H1 (cell line): Measurements from ENCODE around the gene DPF3. TPM values are rescaled to one million over a fixed set of nuclear protein-coding genes. Genes with fewer than 3 reads are reported as not detected.

Experiments
- CTCF ChIA-PET: fragments of 300-600 bp; sonication (Branson Sonifier 250); formaldehyde crosslinking; loops from one replicate; lab custom pipeline; 2021; ENCODE audit not compliant: partially characterized antibody; lab: Charles Lee
- POLR2A ChIA-PET: fragments of 300-600 bp; sonication (Branson Sonifier 250); formaldehyde crosslinking; loops from one replicate; lab custom pipeline; 2021; ENCODE audit warnings: inconsistent platforms; ENCODE audit not compliant: partially characterized antibody; lab: Charles Lee
- DNase-seq, 2 experiments: peaks; one replicate each; pipeline versions ENCODE4 v3.0.0 to v3.0.0-alpha.2; 2010 to 2022; ENCODE audit warnings: low spot score in 2 of 2, low read depth in 1 of 2, mixed read lengths in 1 of 2
- FAIRE-seq: peaks from 2 replicates; lab custom pipeline; 2011; peaks lifted over from hg19 to GRCh38; lab: Jason Lieb, UNC
- H2AFZ ChIP-seq: 2 replicates; pipeline ENCODE4 v1.8.1; 2012; ENCODE audit warnings: low read length, inconsistent platforms
- H2AK5ac ChIP-seq: 2 replicates; pipeline ENCODE4 v1.6.1; 2013; ENCODE audit warnings: low read depth, low read length
- H2BK120ac ChIP-seq: replicated peaks from 2 replicates; pipeline ENCODE3; 2013; ENCODE audit warnings: low read depth, low read length, inconsistent platforms
- H2BK12ac ChIP-seq: 2 replicates; pipeline ENCODE4 v1.6.1; 2013; ENCODE audit warnings: low read depth, low read length
- H2BK15ac ChIP-seq: 2 replicates; pipeline ENCODE4 v1.6.1; 2013; ENCODE audit warnings: low read length
- H2BK20ac ChIP-seq: 2 replicates; pipeline ENCODE4 v1.6.1; 2013; ENCODE audit warnings: low read length
- H2BK5ac ChIP-seq: 2 replicates; pipeline ENCODE4 v1.6.1; 2013; ENCODE audit warnings: low read depth, low read length
- H3K14ac ChIP-seq: 2 replicates; pipeline ENCODE4 v1.6.1; 2013; ENCODE audit warnings: inconsistent platforms; ENCODE audit not compliant: insufficient read length
- H3K18ac ChIP-seq: 2 replicates; pipeline ENCODE4 v1.6.1; 2013; ENCODE audit warnings: low read length; ENCODE audit errors: extremely low read depth
- H3K23ac ChIP-seq: 2 replicates; pipeline ENCODE4 v1.6.1; 2013; ENCODE audit warnings: inconsistent platforms; ENCODE audit not compliant: insufficient read length
- H3K23me2 ChIP-seq: 2 replicates; pipeline ENCODE4 v1.6.1; 2013; ENCODE audit warnings: low read depth, low read length
- H3K27ac ChIP-seq: 2 replicates; pipeline ENCODE4 v1.6.1; 2011; ENCODE audit warnings: low read depth, low read length, inconsistent platforms
- H3K27me3 ChIP-seq, 4 experiments: replicated peaks in 1 of 4; 1 replicate in 1 of 4; 2 replicates in 3 of 4; pipeline versions ENCODE4 v1.6.1 to v1.8.1; 2011 to 2013; ENCODE audit warnings: low read length in 3 of 4, mild to moderate bottlenecking in 3 of 4, inconsistent platforms in 2 of 4, mixed read lengths in 2 of 4, moderate library complexity in 1 of 4; ENCODE audit not compliant: control insufficient read depth in 3 of 4, insufficient read depth in 3 of 4; ENCODE audit errors: extremely low read depth in 1 of 4
- H3K36me3 ChIP-seq, 4 experiments: 2 replicates each; pipeline versions ENCODE4 v1.6.1 to v1.8.1; 2011 to 2013; ENCODE audit warnings: mild to moderate bottlenecking in 4 of 4, low read length in 3 of 4, moderate library complexity in 2 of 4, control low read depth in 1 of 4, inconsistent platforms in 1 of 4; ENCODE audit not compliant: insufficient read depth in 4 of 4, control insufficient read depth in 2 of 4
- H3K4ac ChIP-seq: replicated peaks from 2 replicates; pipeline ENCODE3; 2013; ENCODE audit warnings: low read length, low read depth, mixed read lengths, inconsistent platforms; ENCODE audit not compliant: insufficient read length
- H3K4me1 ChIP-seq, 4 experiments: replicated peaks in 1 of 4; 1 replicate in 1 of 4; 2 replicates in 3 of 4; pipeline versions ENCODE4 v1.6.1 to v1.8.1; 2011 to 2013; ENCODE audit warnings: low read length in 3 of 4, inconsistent platforms in 2 of 4, mixed read lengths in 1 of 4; ENCODE audit not compliant: insufficient read depth in 4 of 4, control insufficient read depth in 3 of 4
- H3K4me2 ChIP-seq, 2 experiments: 2 replicates each; pipeline versions ENCODE4 v1.6.1 to v1.8.1; 2011 to 2013; ENCODE audit warnings: low read depth in 2 of 2, low read length in 2 of 2, control low read depth in 1 of 2, inconsistent platforms in 1 of 2, mild to moderate bottlenecking in 1 of 2; ENCODE audit not compliant: insufficient read depth in 1 of 2
- H3K4me3 ChIP-seq, 4 experiments: fragments of 200-600, 300-600 bp in 1 of 4; sonication (generic), shearing (Covaris generic), sonication (Bioruptor Twin) in 1 of 4; 2 replicates each; pipeline versions ENCODE4 v1.5.1 to v1.8.1; 2011 to 2016; ENCODE audit warnings: low read length in 4 of 4, low read depth in 3 of 4, control low read depth in 2 of 4, inconsistent platforms in 2 of 4, mild to moderate bottlenecking in 2 of 4, mixed read lengths in 1 of 4, moderate library complexity in 1 of 4; ENCODE audit not compliant: insufficient read depth in 2 of 4; ENCODE audit errors: extremely low read depth in 1 of 4
- H3K56ac ChIP-seq: replicated peaks from 2 replicates; pipeline ENCODE3; 2013; ENCODE audit warnings: low read depth, mild to moderate bottlenecking, mixed read lengths, low read length, inconsistent platforms; ENCODE audit not compliant: insufficient read length
- H3K79me1 ChIP-seq: 2 replicates; pipeline ENCODE4 v1.6.1; 2013; ENCODE audit warnings: low read depth, low read length, control low read depth
- H3K79me2 ChIP-seq, 2 experiments: 2 replicates each; pipeline versions ENCODE4 v1.6.1 to v1.8.1; 2012 to 2013; ENCODE audit warnings: low read length in 2 of 2, mild to moderate bottlenecking in 2 of 2, inconsistent platforms in 1 of 2; ENCODE audit not compliant: insufficient read depth in 2 of 2, control insufficient read depth in 1 of 2
- H3K9ac ChIP-seq, 4 experiments: replicated peaks in 1 of 4; 1 replicate in 1 of 4; 2 replicates in 3 of 4; pipeline versions ENCODE4 v1.6.1 to v1.8.1; 2011 to 2013; ENCODE audit warnings: low read depth in 3 of 4, low read length in 3 of 4, control low read depth in 2 of 4, mild to moderate bottlenecking in 2 of 4, moderate library complexity in 2 of 4, inconsistent platforms in 1 of 4; ENCODE audit errors: extremely low read depth in 1 of 4
- H3K9me3 ChIP-seq, 2 experiments: 2 replicates each; pipeline versions ENCODE4 v1.6.1 to v1.8.1; 2012 to 2013; ENCODE audit warnings: mild to moderate bottlenecking in 2 of 2, moderate library complexity in 2 of 2, control low read depth in 1 of 2, inconsistent platforms in 1 of 2, low read depth in 1 of 2, low read length in 1 of 2, mixed read lengths in 1 of 2; ENCODE audit not compliant: insufficient read depth in 2 of 2
- H4K20me1 ChIP-seq, 2 experiments: replicated peaks in 1 of 2; 2 replicates each; pipeline versions ENCODE3 to v1.8.1; 2011 to 2013; ENCODE audit warnings: inconsistent platforms in 2 of 2, low read length in 2 of 2, mild to moderate bottlenecking in 1 of 2; ENCODE audit not compliant: insufficient read depth in 2 of 2, control insufficient read depth in 1 of 2
- H4K5ac ChIP-seq: 2 replicates; pipeline ENCODE4 v1.6.1; 2013; ENCODE audit warnings: low read length, low read depth, mixed read lengths, inconsistent platforms; ENCODE audit not compliant: insufficient read length
- H4K8ac ChIP-seq: 2 replicates; pipeline ENCODE4 v1.8.0; 2013; ENCODE audit warnings: mild to moderate bottlenecking, moderate library complexity, low read length, inconsistent platforms; ENCODE audit not compliant: insufficient read depth; ENCODE audit errors: extremely low read depth
- H4K91ac ChIP-seq: replicated peaks from 2 replicates; pipeline ENCODE3; 2013; ENCODE audit warnings: low read length, mixed read lengths, inconsistent platforms; ENCODE audit not compliant: insufficient read length
- ASH2L ChIP-seq: fragments of 200-600, 300-600 bp; sonication (generic); IDR thresholded peaks from one replicate; pipeline ENCODE4 v1.7.1; 2017; ENCODE audit warnings: low read length
- CHD2 ChIP-seq: IDR thresholded peaks from 2 replicates; pipeline ENCODE4 v1.6.1; 2012; ENCODE audit warnings: low read length, improper control_type of control experiment
- CTBP2 ChIP-seq: IDR thresholded peaks from 2 replicates; pipeline ENCODE4 v1.7.0; 2011; ENCODE audit warnings: borderline replicate concordance, mild to moderate bottlenecking, moderate library complexity, mixed read lengths, low read length; ENCODE audit not compliant: insufficient read depth, insufficient read length
- EZH2 ChIP-seq: fragments of 200-600 bp; sonication (generic); IDR thresholded peaks from 2 replicates; pipeline ENCODE4 v1.7.1; 2012; ENCODE audit warnings: low read depth, mild to moderate bottlenecking, moderate library complexity, low read length, inconsistent platforms; ENCODE audit not compliant: severe bottlenecking
- KDM4A ChIP-seq: IDR thresholded peaks from one replicate; pipeline ENCODE4 v1.7.1; 2012; ENCODE audit warnings: low read depth, mild to moderate bottlenecking, moderate library complexity, low read length, inconsistent platforms; ENCODE audit not compliant: severe bottlenecking
- POU5F1 ChIP-seq: IDR thresholded peaks from 2 replicates; pipeline ENCODE4 v1.6.1; 2011; ENCODE audit warnings: low read depth, mild to moderate bottlenecking, low read length, moderate library complexity
- RNF2 ChIP-seq: fragments of 200-900, 300-1000 bp; sonication (generic); IDR thresholded peaks from 2 replicates; pipeline ENCODE4 v1.7.1; 2016; ENCODE audit warnings: borderline replicate concordance, low read depth, mild to moderate bottlenecking, antibody characterized with exemption, low read length; ENCODE audit not compliant: poor library complexity, severe bottlenecking; ENCODE audit errors: missing control alignments
- SAP30 ChIP-seq: fragments of 300-600 bp; sonication (generic); IDR thresholded peaks from 2 replicates; pipeline ENCODE4 v1.7.1; 2012; ENCODE audit warnings: low read length, moderate library complexity, mild to moderate bottlenecking, inconsistent platforms; ENCODE audit not compliant: insufficient read depth, insufficient replicate concordance
- SIN3A ChIP-seq, 2 experiments: IDR thresholded peaks in 1 of 2; conservative IDR thresholded peaks in 1 of 2; 2 replicates each; pipeline ENCODE4 v1.6.1; 2011 to 2012; ENCODE audit warnings: low read length in 2 of 2, improper control_type of control experiment in 1 of 2, low read depth in 1 of 2, mild to moderate bottlenecking in 1 of 2
- WGBS, 2 experiments: shearing (Covaris generic) in 1 of 2; methylation state at CpG; one replicate each; pipeline versions ENCODE4 v1.1.6 to v1.1.7; 2013 to 2015; ENCODE audit warnings: low lambda C conversion rate in 2 of 2, mixed read lengths in 2 of 2, inconsistent platforms in 1 of 2, low coverage in 1 of 2, missing lambda C conversion rate in 1 of 2; ENCODE audit not compliant: insufficient replicate concordance in 2 of 2, insufficient coverage in 1 of 2, insufficient read length in 1 of 2; ENCODE audit errors: extremely low coverage in 1 of 2, missing lambda C conversion rate in 1 of 2; 5-methylcytosine and 5-hydroxymethylcytosine counted together
- polyA plus RNA-seq, 7 experiments: library from polyadenylated mRNA; depleted of rRNA in 3 of 7; stranded (reverse) in 5 of 7; unstranded in 2 of 7; fragments of >200 nt in 5 of 7; fragments of 200-250 nt in 2 of 7; gene quantifications; 1 replicate in 5 of 7; 2 replicates in 1 of 7; 4 replicates in 1 of 7; pipeline versions ENCODE4 v1.2.1 to v1.2.3, GENCODE V29; 2011 to 2013; ENCODE audit warnings: missing spikeins in 2 of 7, mixed read lengths in 2 of 7
- total RNA-seq: library from RNA; stranded (reverse); fragmentation: NEBNext Ultra II Directional; extraction: Animal tissue kit (Norgen Biotek cat#: 25700); gene quantifications from 2 replicates; pipeline ENCODE4 v1.2.1, GENCODE V29; 2021

DPF3 gene
- total and polyA plus RNA-seq, 2 of the 8 experiments (the other 6 are each of a cell fraction or from before 2014, with no cell fraction given), result 0.19 TPM; not detected in 1

DNA sequence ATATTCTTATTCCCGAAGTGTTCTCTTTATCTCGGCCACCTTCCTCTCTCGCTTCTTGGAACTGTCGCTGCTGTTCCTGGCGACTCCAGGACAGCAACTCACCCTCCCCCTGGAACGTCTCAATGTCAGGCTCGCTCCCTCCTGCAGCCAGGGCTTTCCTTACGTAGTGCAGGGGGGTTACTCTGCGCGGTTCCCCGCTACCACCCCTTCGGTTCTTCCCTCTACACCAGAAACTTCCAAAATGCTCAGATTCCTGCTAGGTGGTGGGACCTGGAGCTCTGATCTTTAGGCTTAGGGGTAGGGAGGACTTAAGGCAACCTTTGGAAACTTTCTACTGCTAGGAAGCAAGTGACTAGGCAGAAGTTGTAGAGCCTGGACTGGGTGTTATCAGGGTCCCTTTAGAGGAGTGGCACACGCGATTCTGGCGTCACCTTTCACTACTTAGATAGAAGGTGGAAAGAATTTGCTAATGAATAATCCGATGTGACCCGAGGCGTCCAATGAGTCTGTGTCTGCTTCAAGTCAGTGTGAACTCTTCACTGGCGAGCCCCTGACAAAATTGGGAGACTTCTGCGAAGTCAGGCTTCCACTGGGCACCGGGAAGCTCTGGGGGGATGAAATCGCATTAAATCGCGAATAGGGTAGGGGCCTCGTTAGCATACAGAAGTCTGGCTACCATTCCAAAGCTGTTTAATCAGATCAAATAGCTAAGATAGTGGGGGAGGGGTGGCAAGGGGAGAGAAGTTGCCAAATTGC is 900 bp upstream of the DPF3 start:
- no peak overlapping the region for H2BK20ac ChIP-seq
- H2BK15ac ChIP-seq, result no peak overlapping the region
- H2BK12ac ChIP-seq, result no peak overlapping the region
- no peaks in the 10 kb centered on the region for H3K79me1 ChIP-seq
- H3K23ac ChIP-seq, result no peak overlapping the region
- peak overlapping the region; percentile 1; the same call in 1 of the 2 replicates for H2AFZ ChIP-seq
- FAIRE-seq, result no peak
- no peak overlapping the region for H3K14ac ChIP-seq
- no peak overlapping the region for H3K56ac ChIP-seq
- H3K4me1 ChIP-seq, result peaks cover 8 to 20% (median 13%) of the 10 kb centered on the region in 4 experiments
- peak in 1 of 2 experiments; percentile 68 for DNase-seq
- H3K4ac ChIP-seq, result no peak overlapping the region
- TF ChIP-seq CHD2 (no peak), POU5F1 (no peak), KDM4A (peak; percentile 81), EZH2 (peak; percentile 15), CTBP2 (peak; percentile 57), SIN3A (conservative IDR thresholded peaks at IDR 0.05 in 1 of 2, IDR thresholded peaks at IDR 0.05 in 1 of 2; ENCODE audit: low read depth in 1 of 2, low read length in 2 of 2) (0 out of 4 replicates have a peak, but pooled peaks of 1 of the 2 experiments have one; percentile 50), SAP30 (peak; percentile 79), ASH2L (peak; percentile 60), RNF2 (peak; percentile 65)
- H3K4me3 ChIP-seq, result peak overlapping the region; percentile 58 to 83 (median 68)
- no peaks in the 10 kb centered on the region for H3K79me2 ChIP-seq
- H2BK120ac ChIP-seq, result no peak overlapping the region
- peaks cover 14% of the 10 kb centered on the region for H3K23me2 ChIP-seq
- H4K5ac ChIP-seq, result no peak overlapping the region
- no peaks in the 10 kb centered on the region for H4K20me1 ChIP-seq
- no peak overlapping the region; a peak in 1 of 7 replicates for H3K9ac ChIP-seq
- no peak overlapping the region for H2AK5ac ChIP-seq
- CTCF ChIA-PET, result interaction anchor here (0.6 to 2.0 kb wide), 8 partner anchors 8 to 381 kb away, joined by 3 to 9 read pairs (median 5); no protein-coding TSS in a partner anchor
- no peak overlapping the region for H2BK5ac ChIP-seq
- H3K36me3 ChIP-seq, result no peaks in the 10 kb centered on the region
- peaks cover 20 to 59% (median 52%) of the 10 kb centered on the region in 4 experiments for H3K27me3 ChIP-seq
- H3K27ac ChIP-seq, result no peak overlapping the region
- H4K8ac ChIP-seq, result no peak overlapping the region
- H3K4me2 ChIP-seq, result peak overlapping the region; percentile 93 to 99
- 1% methylated on average over 25 of the region's 25 CpGs; no CpG with 5 or more reads in 1 of the 2 experiments for WGBS, 2 experiments
- POLR2A ChIA-PET, result interaction anchor here (0.7 to 1.5 kb wide), 3 partner anchors 19 to 184 kb away, joined by 3 to 7 read pairs (median 4); no protein-coding TSS in a partner anchor
- no peak overlapping the region for H3K18ac ChIP-seq
- no peaks in the 10 kb centered on the region for H3K9me3 ChIP-seq
- H4K91ac ChIP-seq, result no peak overlapping the region
